NCI-H774 (cell line): ENCODE results near the gene DLX4.

ENCODE experiments used
- DNase-seq: peaks from one replicate; lab custom pipeline; 2025; lab: John Stamatoyannopoulos, UW

Gene DLX4

DNA sequence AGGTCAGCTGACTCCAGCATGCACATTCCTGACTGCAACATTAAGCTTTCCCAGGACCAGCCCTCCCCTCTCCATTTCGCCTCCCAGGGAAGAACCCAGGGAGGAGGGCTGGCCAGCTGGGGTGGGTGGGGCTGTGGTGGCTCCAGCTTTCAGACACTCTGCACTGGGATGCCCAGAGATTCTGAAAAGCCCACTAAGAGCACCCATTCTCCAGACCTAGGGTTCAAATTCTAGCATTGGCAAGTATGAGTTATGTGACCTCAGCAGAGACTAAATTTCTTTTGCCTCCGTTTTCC is 18.2 kb downstream of the DLX4 start:
- DNase-seq, result no peak

DNA sequence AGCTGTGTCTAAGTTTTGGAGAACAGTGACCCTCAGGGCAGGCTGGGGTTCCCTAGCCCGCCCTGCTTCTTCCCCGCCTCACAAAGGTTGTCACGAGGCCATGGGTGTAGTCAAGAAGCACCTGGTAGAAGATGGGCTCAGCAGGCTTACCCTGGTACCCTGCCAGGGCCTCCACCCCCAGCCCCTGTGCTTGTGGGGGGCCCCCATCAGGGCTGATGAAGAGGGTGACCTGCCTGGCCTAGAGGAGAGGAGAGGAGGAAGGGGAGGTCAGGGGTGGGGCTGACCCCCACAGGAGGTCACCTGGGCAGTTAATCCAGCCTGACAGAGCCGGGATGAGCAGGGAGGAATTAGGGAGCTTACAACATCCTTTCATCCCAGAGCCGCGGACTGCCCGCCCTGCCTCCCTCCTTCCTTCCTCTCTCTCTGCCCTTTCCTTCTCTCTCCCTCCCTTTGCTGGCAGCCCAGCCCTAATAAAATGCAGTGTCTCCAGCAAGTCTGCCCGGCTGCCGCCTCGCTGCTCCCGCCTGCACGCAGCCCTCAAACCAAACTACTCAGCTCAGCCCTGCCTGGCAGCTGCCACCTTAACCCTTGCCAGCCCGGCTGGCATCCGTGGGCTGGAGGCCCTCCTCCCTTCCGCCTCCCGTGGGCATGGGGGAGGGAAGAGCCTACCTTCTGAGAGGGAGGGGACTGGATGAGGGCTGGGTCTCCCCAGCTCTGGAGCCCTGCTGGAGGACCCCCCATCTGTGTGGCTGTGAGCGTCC is 18.9 kb downstream of the DLX4 start:
- DNase-seq, result no peak

GRCh38 chr17:49989518-49989880 is 20.5 kb downstream of the DLX4 start:
- DNase-seq, result no peak

- DNase-seq, result no peak
Measured at GRCh38 chr17:49990331-49990730, 21.3 kb downstream of the DLX4 start.

- DNase-seq, result no peak
Measured at GRCh38 chr17:49990921-49991320, 21.9 kb downstream of the DLX4 start.

DNA sequence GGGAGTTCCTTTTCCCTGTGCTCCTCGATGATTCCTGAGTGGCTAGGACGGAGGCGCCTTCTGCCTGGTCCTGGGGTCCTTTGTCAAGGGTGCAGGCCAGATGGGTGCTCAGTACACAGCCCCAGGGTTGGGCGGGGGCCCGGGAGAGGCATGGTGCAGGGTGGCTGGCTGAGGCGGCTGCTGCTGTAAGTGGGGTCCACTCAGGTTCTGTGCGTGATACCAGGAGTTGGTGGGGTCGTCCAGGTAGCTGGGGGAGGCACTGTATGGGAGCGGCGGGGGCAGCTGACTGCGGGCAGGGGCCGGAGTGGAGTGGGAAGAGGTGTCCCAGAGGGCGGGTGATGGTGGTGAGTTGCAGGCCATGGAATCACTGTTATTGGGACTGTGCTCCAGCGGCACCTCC is 22.4 kb downstream of the DLX4 start:
- no peak for DNase-seq

GRCh38 chr17:49992191-49992932 is 23.4 kb downstream of the DLX4 start:
- DNase-seq, result no peak

GRCh38 chr17:49992933-49993422 is 24.0 kb downstream of the DLX4 start:
- no peak for DNase-seq

- no peak for DNase-seq
Measured at GRCh38 chr17:49993423-49994060, 24.6 kb downstream of the DLX4 start.

- no peak for DNase-seq
Measured at GRCh38 chr17:49994085-49995054, 25.4 kb downstream of the DLX4 start.

DNA sequence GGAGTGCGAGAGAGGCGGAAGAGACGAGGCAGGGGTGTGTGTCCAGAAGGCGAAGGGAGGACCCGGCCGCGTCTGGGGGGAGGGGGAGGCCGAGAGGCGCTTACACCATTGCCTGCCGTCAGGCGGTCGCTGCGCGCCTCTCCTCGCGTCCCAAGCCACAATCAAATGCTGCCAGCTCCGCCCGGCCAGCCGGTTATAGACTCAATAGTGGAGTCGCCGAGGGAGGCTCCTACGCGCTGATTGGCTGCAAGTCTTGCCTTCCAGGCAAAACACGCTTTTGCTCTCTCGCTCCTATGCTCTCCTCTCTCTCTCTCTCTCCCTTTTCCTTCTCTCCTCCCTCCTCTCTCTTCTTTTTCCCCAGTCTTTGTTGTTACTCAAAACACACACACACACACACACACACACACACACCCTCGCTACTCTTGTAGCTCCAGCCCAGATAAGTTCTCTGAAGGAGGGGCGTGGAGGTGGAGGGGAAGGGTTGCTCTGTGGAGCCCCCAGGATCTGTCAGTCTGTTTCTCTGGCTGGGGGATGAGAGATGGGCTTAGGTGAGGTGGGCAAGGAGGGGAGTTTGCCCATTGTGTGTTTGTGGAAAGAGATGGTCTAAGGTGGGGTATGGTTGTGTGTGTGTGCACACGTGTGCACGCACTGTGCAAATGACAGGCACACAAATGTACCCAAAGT is 26.2 kb downstream of the DLX4 start, which contains the start of gene DLX3:
DLX3 (minus strand) TSS at position 170 of the 684 bp plus-strand sequence. CDS start 226 bp downstream, outside the sequence.
- DNase-seq, result peak; percentile 40

DNA sequence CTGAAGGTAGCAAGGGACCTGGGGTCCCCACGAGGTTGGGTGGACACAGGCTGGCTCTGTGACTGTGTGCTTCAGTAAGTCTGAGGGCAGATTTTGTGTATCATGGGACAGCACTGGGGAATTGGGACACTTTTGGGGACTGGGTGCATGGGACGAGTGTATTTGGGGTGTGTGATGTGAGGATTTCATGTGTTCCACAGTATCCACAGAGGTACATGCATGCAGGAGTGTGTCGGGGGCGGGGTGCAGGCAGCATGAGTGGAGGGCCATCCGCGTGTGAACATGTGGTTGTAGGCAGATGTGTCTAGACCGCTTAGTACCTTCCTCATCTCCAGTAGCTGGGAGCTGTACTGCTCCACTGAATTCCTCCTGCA is 27.1 kb downstream of the DLX4 start:
- no peak for DNase-seq

- peak; percentile 30 for DNase-seq
Measured at GRCh38 chr17:49996495-49997300, 27.7 kb downstream of the DLX4 start.

DNA sequence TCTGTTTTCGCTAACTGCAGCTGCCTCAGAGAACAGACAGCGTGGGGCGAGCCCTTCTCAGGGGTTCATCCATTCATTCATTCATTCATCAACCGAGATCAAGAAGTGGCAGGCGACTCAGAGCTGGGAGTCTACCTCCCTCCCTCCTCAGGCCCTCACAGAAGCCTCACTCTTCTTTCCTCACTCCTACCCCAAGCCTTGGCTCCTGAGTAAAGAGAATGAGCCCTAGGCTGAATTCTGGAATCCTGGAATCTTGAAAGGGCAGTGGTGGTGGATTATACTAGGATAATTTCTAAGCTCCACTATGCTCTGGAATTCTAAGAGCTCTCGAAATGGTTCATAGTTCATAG is 28.3 kb downstream of the DLX4 start:
- no peak for DNase-seq

- peak; percentile 93 for DNase-seq
Measured at GRCh38 chr17:49997773-49998703, 29.0 kb downstream of the DLX4 start.

- no peak for DNase-seq
Measured at GRCh38 chr17:49998836-49999511, 30.0 kb downstream of the DLX4 start.

GRCh38 chr17:50003911-50004310 is 34.9 kb downstream of the DLX4 start:
- DNase-seq, result no peak

GRCh38 chr17:50009282-50009681 is 40.3 kb downstream of the DLX4 start:
- DNase-seq, result no peak

- DNase-seq, result no peak
Measured at GRCh38 chr17:50013079-50013478, 44.1 kb downstream of the DLX4 start.
